Fibroblast of skin of left quadriceps (primary cell): ENCODE data around the gene TAL1.
A peak's percentile ranks its signal among the peaks of the same experiment; 100 is the strongest.

Source experiments
- DNase-seq, 2 experiments: peaks; one replicate each; pipeline ENCODE4 v3.0.0-alpha.2; 2013; ENCODE audit warnings: low read depth in 2 of 2

The TAL1 gene

GRCh38 chr1:47188791-47189785 is 42.9 kb downstream of the TAL1 start:
- DNase-seq = no peak

- DNase-seq = no peak
Measured at GRCh38 chr1:47187926-47188250, 44.1 kb downstream of the TAL1 start.

GRCh38 chr1:47187231-47187925 is 44.6 kb downstream of the TAL1 start:
- DNase-seq = no peak

GRCh38 chr1:47186267-47187185 is 45.5 kb downstream of the TAL1 start:
- DNase-seq = no peak

- DNase-seq = no peak
Measured at GRCh38 chr1:47184822-47185677, 47.0 kb downstream of the TAL1 start.

- DNase-seq = no peak
Measured at GRCh38 chr1:47184090-47184821, 47.8 kb downstream of the TAL1 start.

- DNase-seq = no peak
Measured at GRCh38 chr1:47183308-47184089, 48.5 kb downstream of the TAL1 start.

GRCh38 chr1:47182676-47183235 is 49.3 kb downstream of the TAL1 start:
- no peak for DNase-seq

- DNase-seq = no peak
Measured at GRCh38 chr1:47181955-47182675, 49.9 kb downstream of the TAL1 start.

- no peak for DNase-seq
Measured at GRCh38 chr1:47181095-47181954, 50.7 kb downstream of the TAL1 start.

GRCh38 chr1:47180603-47181094 is 51.4 kb downstream of the TAL1 start:
- no peak for DNase-seq

GRCh38 chr1:47179988-47180563 is 51.9 kb downstream of the TAL1 start:
- DNase-seq = no peak

- peak; percentile 86 for DNase-seq
Measured at GRCh38 chr1:47179017-47179987, 52.7 kb downstream of the TAL1 start.

GRCh38 chr1:47178654-47179016 is 53.4 kb downstream of the TAL1 start:
- DNase-seq = no peak

- no peak for DNase-seq
Measured at GRCh38 chr1:47178020-47178419, 54.0 kb downstream of the TAL1 start.
